GM12878 (cell line): ENCODE measurements around the gene PTPRH. TPM values are rescaled to one million over a fixed set of nuclear protein-coding genes. Genes with fewer than 3 reads are reported as not detected.
"Not testable (repeated sequence)": the region's sequence is repeated elsewhere in the genome, so short reads cannot be mapped to it uniquely, and the experiment has no call there.

Experiments used
- ATAC-seq: fragments of 200-7000 bp; cut with Tn5 transposase; 3 replicates; pipeline ENCODE4 v1.9.1; 2020; ENCODE audit warnings: mild to moderate bottlenecking, moderate library complexity
- BruUV-seq: library from RNA; stranded (reverse); fragments of 400-500 nt; replicated peaks from 2 replicates; lab custom pipeline; 2021; lab: Mats Ljungman, UMichigan
- CTCF ChIA-PET: fragments of 300-600 bp; sonication (Branson Sonifier 250); formaldehyde crosslinking; extraction: SDS; loops from one replicate; lab custom pipeline; 2021; ENCODE audit warnings: inconsistent platforms; lab: Yijun Ruan, JAX
- POLR2A ChIA-PET: fragments of 350-600 bp; formaldehyde crosslinking; extraction: SDS; loops from one replicate; lab custom pipeline; 2021; ENCODE audit warnings: inconsistent platforms; lab: Charles Lee
- RAD21 ChIA-PET: fragments of 300-600 bp; sonication (Branson Sonifier 250); formaldehyde crosslinking; loops from one replicate; lab custom pipeline; 2023; ENCODE audit warnings: antibody characterized with exemption; ENCODE audit not compliant: unreplicated experiment; lab: Charles Lee
- SMC1A ChIA-PET: fragments of 300-600 bp; sonication (Branson Sonifier 250); formaldehyde crosslinking; loops from one replicate; lab custom pipeline; 2023; ENCODE audit not compliant: unreplicated experiment, uncharacterized antibody; lab: Charles Lee
- DNase-seq: peaks from one replicate; pipeline ENCODE4 v3.0.0-alpha.2; 2011; ENCODE audit warnings: low read depth, low spot score
- FAIRE-seq: peaks from 3 replicates; lab custom pipeline; 2011; peaks lifted over from hg19 to GRCh38; lab: Jason Lieb, UNC
- H2AFZ ChIP-seq: 2 replicates; pipeline ENCODE4 v1.6.0; 2011; ENCODE audit warnings: low read depth, low read length, control low read depth; ENCODE audit not compliant: control insufficient read depth
- H3K27ac ChIP-seq: 2 replicates; pipeline ENCODE4 v1.5.1; 2011; ENCODE audit warnings: control low read depth; ENCODE audit not compliant: control insufficient read depth, insufficient read depth
- H3K27me3 ChIP-seq, 2 experiments: replicated peaks in 1 of 2; 2 replicates each; pipeline versions ENCODE4 v1.6.0 to v1.6.1; 2011; ENCODE audit warnings: low read length in 1 of 2; ENCODE audit not compliant: control insufficient read depth in 2 of 2, insufficient read depth in 2 of 2
- H3K36me3 ChIP-seq, 2 experiments: 2 replicates each; pipeline ENCODE4 v1.5.1; 2011; ENCODE audit warnings: low read length in 1 of 2; ENCODE audit not compliant: control insufficient read depth in 2 of 2, insufficient read depth in 2 of 2
- H3K4me1 ChIP-seq: 2 replicates; pipeline ENCODE4 v1.6.1; 2011; ENCODE audit warnings: mild to moderate bottlenecking, low read length, moderate library complexity, mixed read lengths; ENCODE audit not compliant: control insufficient read depth, insufficient read depth
- H3K4me2 ChIP-seq: 2 replicates; pipeline ENCODE4 v1.6.0; 2011; ENCODE audit warnings: control low read depth; ENCODE audit not compliant: control insufficient read depth, insufficient read depth
- H3K4me3 ChIP-seq: fragments of 200-600 bp; sonication (generic); 2 replicates; pipeline ENCODE4 v1.5.1; 2016
- H3K79me2 ChIP-seq: 2 replicates; pipeline ENCODE4 v1.6.0; 2011; ENCODE audit warnings: low read length; ENCODE audit not compliant: control insufficient read depth, insufficient read depth
- H3K9ac ChIP-seq: 2 replicates; pipeline ENCODE4 v1.8.0; 2011; ENCODE audit warnings: low read length, control low read depth, mixed read lengths; ENCODE audit not compliant: control insufficient read depth, insufficient read depth
- H3K9me3 ChIP-seq: replicated peaks from 3 replicates; pipeline ENCODE4 v1.5.1; 2011; ENCODE audit warnings: mild to moderate bottlenecking, low read length; ENCODE audit not compliant: control insufficient read depth, insufficient read depth
- H4K20me1 ChIP-seq: 2 replicates; pipeline ENCODE4 v1.6.0; 2011; ENCODE audit not compliant: control insufficient read depth, insufficient read depth
- CHD2 ChIP-seq: IDR thresholded peaks from 2 replicates; pipeline ENCODE4 v1.6.1; 2011; ENCODE audit warnings: low read depth, low read length, improper control_type of control experiment, borderline replicate concordance
- FOXK2 ChIP-seq: fragments of 450-650 bp; IDR thresholded peaks from 2 replicates; pipeline ENCODE4 v1.6.1; 2017; ENCODE audit warnings: mild to moderate bottlenecking, moderate library complexity
- SMC3 ChIP-seq: IDR thresholded peaks from 2 replicates; pipeline ENCODE4 v1.6.1; 2011; ENCODE audit warnings: low read length, improper control_type of control experiment, borderline replicate concordance
- STAT3 ChIP-seq: IDR thresholded peaks from 2 replicates; pipeline ENCODE4 v1.6.1; 2011; ENCODE audit warnings: low read depth, low read length, improper control_type of control experiment
- WGBS: methylation state at CpG from one replicate; pipeline ENCODE4 v1.1.6; 2016; ENCODE audit warnings: low lambda C conversion rate; ENCODE audit not compliant: insufficient replicate concordance, insufficient coverage; ENCODE audit errors: missing lambda C conversion rate; 5-methylcytosine and 5-hydroxymethylcytosine counted together
- in situ Hi-C: fragments of 300-500 bp; cut with MboI; formaldehyde crosslinking; loops from 9 replicates; pipeline ENCODE4 v1.14.3; 2018; ENCODE audit warnings: mixed read lengths
- intact Hi-C: fragments of 100-400 bp; cut with micrococcal nuclease; formaldehyde crosslinking; loops from one replicate; pipeline ENCODE4 v1.14.2; 2022; ENCODE audit not compliant: unreplicated experiment
- polyA plus RNA-seq, 11 experiments: library from polyadenylated mRNA; depleted of rRNA in 4 of 11; unstranded in 6 of 11; stranded (reverse) in 5 of 11; fragments of >200 nt; fragmentation: Nextera tagmentation in 4 of 11; fragmentation: Illumina TruSeq in 1 of 11; extraction: Ambion mirVana in 4 of 11; extraction: Trizol in 1 of 11; gene quantifications; 1 replicate in 1 of 11; 2 replicates in 10 of 11; pipeline versions ENCODE4 v1.2.1 to v1.2.3, GENCODE V29; 2011 to 2016; ENCODE audit warnings: inconsistent platforms in 2 of 11, missing spikeins in 2 of 11, low read depth in 1 of 11
- total RNA-seq, 4 experiments: library from RNA; depleted of rRNA in 3 of 4; stranded (reverse); fragments of >200 nt in 3 of 4; fragmentation: Illumina TruSeq in 1 of 4; extraction: Trizol in 1 of 4; gene quantifications; 2 replicates each; pipeline versions ENCODE4 v1.2.1 to v1.2.3, GENCODE V29; 2013 to 2021

The PTPRH gene
- total and polyA plus RNA-seq, 10 of the 15 experiments (the other 5 are each of a cell fraction or from before 2014, with no cell fraction given), result 0.08 TPM; not detected in 9

DNA sequence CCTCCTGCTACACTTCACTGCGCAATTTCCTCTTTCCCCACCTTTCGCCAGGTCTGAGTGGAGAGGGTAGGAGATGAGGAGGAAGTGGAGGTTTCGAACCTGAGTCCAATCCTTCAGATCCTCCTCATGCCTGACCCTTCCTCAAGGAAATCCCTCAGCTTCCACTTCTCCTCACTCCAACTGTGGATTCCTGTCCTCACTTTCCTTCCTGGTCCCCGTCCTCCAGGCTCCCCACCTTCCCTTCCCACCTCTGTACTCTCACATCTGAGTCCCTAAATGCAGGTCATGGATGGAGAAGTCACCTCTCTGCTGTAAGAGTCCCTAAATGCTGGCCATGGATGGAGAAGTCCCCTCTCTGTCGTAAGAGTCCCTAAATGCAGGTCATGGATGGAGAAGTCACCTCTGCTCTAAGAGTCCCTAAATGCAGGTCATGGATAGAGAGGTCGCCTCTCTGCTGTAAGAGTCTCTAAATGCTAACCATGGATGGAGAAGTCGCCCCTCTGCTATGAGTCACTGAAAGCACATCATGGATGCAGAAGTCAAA, 16.2 kb upstream of the PTPRH start:
- H4K20me1 ChIP-seq, result no peaks in the 10 kb centered on the region
- H3K79me2 ChIP-seq, result no peaks in the 10 kb centered on the region
- H3K9me3 ChIP-seq, result no peaks in the 10 kb centered on the region
- POLR2A ChIA-PET, result no interaction called here
- in situ Hi-C loops, result no loop called here
- no peaks in the 10 kb centered on the region for H3K27me3 ChIP-seq
- 81% methylated on average over 7 of the region's 7 CpGs for WGBS
- peaks cover 0 to 22% of the 10 kb centered on the region in 2 experiments; a peak in 3 of 4 replicates for H3K36me3 ChIP-seq
- no peak for FAIRE-seq
- CTCF ChIA-PET, result no interaction called here
- no peaks in the 10 kb centered on the region for H3K4me1 ChIP-seq
- DNase-seq, result no peak
- no peak overlapping the region for H3K9ac ChIP-seq
- no peak overlapping the region for H3K4me3 ChIP-seq
- no peak overlapping the region for H3K27ac ChIP-seq
- TF ChIP-seq STAT3 (no peak), SMC3 (no peak), CHD2 (no peak), FOXK2 (no peak)
- SMC1A ChIA-PET, result no interaction called here
- no peak overlapping the region for H2AFZ ChIP-seq
- H3K4me2 ChIP-seq, result no peak overlapping the region
- no peak for ATAC-seq
- RAD21 ChIA-PET, result no interaction called here
- no TSS peak for BruUV-seq
- intact Hi-C loops, result no loop called here

DNA sequence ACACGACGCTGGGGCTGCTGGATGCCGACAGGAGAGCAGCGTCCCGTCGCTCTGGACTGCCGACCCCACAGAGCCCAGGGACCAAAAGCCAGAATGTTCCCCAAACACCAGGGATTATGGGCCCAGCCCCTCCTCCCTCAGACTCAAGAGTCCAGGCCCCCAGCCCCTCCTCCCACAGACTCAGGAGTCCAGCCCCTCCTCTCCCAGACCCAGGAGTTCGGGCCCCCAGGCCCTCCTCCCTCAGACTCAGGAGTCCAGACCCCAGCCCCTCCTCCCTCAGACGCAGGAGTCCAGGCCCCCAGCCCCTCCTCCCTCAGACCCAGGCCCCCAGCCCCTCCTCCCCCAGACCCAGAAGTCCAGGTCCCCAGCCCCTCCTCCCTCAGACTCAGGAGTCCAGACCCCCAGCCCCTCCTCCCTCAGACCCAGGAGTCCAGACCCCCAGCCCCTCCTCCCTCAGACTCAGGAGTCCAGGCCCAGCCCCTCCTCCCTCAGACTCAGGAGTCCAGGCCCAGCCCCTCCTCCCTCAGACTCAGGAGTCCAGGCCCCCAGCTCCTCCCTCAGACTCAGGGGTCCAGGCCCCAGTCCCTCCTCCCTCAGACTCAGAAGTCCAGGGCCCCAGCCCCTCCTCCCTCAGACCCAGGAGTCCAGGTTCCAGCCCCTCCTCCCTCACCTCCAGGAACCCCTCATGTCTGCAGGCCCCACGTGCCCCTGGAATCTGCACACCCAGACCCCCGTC, 15.5 kb upstream of the PTPRH start:
- H3K4me2 ChIP-seq, BruUV-seq, H3K4me1 ChIP-seq, H3K4me3 ChIP-seq, H3K27ac ChIP-seq, RAD21 ChIA-PET, CTCF ChIA-PET, POLR2A ChIA-PET, SMC1A ChIA-PET, in situ Hi-C loops, H3K9ac ChIP-seq, intact Hi-C loops, H3K27me3 ChIP-seq, H3K9me3 ChIP-seq, H3K79me2 ChIP-seq, H2AFZ ChIP-seq, DNase-seq, H4K20me1 ChIP-seq, ATAC-seq, FAIRE-seq: not testable (repeated sequence)
- WGBS, result 85% methylated on average over 9 of the region's 11 CpGs
- H3K36me3 ChIP-seq, result peaks cover 0 to 19% of the 10 kb centered on the region in 2 experiments; a peak in 3 of 4 replicates
